Neural progenitor cell (in vitro differentiated cells): Measurements from ENCODE around the gene CAMSAP3.

Experiments used
- EZH2 ChIP-seq: fragments of 200-600 bp; sonication (generic); IDR thresholded peaks from 2 replicates; pipeline ENCODE4 v1.6.1; 2017; ENCODE audit warnings: antibody characterized with exemption, mild to moderate bottlenecking, moderate library complexity
- TF ChIP-seq, protein P1 (sequence below): fragments of 200-600 bp; sonication (generic); IDR thresholded peaks from 2 replicates; pipeline ENCODE4 v1.5.1; 2017; ENCODE audit warnings: antibody characterized with exemption, mild to moderate bottlenecking

DNA sequence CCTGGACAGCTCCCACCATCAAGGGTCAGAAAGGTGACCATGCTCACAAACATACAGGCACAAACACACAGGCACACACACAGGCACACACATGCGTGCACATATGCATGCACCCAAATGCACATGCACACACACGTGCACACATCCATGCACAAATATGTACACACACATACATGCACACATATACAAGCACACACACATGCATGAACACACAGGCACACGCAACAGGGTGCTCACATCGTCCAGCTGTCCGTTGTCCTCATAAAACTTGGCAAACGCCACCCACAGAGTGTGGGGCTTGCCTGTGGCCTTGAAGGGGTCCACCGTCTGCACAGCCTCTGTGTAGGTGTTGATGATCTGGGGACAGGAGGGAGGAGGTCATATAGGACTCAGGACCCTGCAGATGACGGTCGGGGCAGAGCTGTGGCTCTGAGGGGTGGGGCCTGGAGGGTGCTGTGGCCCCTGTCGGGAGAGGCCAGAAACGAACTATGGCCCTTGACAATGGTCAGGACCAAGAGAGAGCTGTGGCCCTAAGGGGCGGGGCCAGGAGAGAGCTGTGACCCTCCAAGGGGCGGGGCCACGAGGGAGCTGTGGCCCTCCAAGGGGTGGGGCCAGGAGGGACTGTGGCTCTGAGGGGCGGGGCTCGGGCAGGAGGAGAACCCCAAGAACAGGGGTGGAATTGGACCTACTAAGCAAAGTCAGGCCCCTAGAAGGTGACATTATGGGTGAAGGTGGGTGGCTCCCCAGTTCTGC, 27.4 kb downstream of the CAMSAP3 start:
- TF ChIP-seq, protein P1, sequence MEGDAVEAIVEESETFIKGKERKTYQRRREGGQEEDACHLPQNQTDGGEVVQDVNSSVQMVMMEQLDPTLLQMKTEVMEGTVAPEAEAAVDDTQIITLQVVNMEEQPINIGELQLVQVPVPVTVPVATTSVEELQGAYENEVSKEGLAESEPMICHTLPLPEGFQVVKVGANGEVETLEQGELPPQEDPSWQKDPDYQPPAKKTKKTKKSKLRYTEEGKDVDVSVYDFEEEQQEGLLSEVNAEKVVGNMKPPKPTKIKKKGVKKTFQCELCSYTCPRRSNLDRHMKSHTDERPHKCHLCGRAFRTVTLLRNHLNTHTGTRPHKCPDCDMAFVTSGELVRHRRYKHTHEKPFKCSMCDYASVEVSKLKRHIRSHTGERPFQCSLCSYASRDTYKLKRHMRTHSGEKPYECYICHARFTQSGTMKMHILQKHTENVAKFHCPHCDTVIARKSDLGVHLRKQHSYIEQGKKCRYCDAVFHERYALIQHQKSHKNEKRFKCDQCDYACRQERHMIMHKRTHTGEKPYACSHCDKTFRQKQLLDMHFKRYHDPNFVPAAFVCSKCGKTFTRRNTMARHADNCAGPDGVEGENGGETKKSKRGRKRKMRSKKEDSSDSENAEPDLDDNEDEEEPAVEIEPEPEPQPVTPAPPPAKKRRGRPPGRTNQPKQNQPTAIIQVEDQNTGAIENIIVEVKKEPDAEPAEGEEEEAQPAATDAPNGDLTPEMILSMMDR: no peak
- TF ChIP-seq EZH2: no peak
